GM18520 (cell line): ENCODE measurements around the gene CERS1.
A peak's percentile ranks its signal among the peaks of the same experiment; 100 is the strongest.
"Not testable (repeated sequence)": the region's sequence is repeated elsewhere in the genome, so short reads cannot be mapped to it uniquely, and the experiment has no call there.

Experiments used
- ATAC-seq: cut with Tn5 transposase; IDR thresholded peaks from one replicate; pipeline ENCODE4 v1.9.1; 2021; ENCODE audit not compliant: unreplicated experiment

CERS1 gene

DNA sequence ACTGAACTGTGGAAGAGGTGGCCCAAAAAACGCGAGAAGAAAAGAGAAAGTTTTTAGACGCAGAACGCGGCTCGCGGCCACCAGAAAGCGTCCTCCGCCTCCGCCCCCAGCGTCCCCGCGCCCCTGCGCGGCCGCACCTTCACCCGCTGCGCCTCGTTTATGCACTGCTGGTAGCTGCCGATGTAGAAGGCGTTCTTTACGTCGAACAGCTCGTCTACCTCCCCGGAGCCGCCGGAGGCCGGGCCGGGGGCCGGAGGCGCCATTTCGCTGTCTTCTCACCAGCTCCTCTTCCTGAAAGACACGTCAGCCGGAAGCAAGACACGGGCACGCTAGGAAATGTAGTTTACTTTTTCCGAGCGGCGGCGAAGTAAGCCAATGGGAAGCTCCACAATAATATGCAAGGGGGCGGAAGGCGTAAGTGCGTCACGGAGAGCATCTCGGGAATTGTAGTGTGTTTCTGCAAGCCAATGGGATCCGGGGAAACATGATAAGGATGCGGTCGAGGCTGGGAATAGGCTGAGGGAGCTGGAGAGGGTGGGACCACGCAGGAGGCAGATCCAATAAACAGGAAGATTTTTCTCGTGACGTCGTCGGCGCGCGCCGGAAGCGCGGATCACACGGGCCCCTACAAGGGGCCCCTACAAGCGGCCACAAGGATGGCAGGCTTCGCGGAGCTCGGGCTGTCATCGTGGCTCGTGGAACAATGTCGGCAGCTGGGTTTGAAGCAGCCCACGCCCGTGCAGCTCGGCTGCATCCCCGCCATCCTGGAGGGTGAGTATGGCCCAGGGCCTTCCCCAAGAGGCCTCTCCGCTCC is 23.3 kb upstream of the CERS1 start, which contains the start of the genes COPE and DDX49:
TSS of gene COPE (minus strand) at position 302 of the 814 bp plus-strand sequence. CDS start at position 263, 39 bp downstream.
TSS of gene DDX49 (plus strand) at position 630 of the 814 bp plus-strand sequence. CDS start at position 657, 27 bp downstream.
- peak; percentile 89 for ATAC-seq

GRCh38 chr19:18917593-18917992 is 21.6 kb upstream of the CERS1 start:
- not testable (repeated sequence) for ATAC-seq

GRCh38 chr19:18915639-18916038 is 19.7 kb upstream of the CERS1 start:
- ATAC-seq: no peak

DNA sequence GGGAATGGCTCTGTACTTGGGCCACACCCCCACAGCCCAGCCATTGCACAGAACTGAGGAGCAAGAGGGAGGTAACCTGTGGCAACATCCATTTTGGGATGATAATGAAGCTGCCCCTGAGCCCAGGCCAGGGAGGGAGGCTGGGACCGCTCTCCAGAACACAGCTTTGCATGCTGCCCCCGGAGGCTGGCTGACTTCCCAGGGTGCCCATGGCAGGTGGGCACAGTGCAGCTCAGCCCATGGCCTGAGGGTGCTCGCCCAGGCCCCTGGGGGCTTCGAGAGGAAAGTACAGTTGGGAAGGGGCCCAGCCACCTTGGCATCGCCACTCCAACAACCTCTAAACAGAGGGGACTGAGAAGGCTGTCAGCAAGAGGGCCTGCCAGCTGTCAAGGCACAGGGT is 17.5 kb upstream of the CERS1 start:
- ATAC-seq: no peak

DNA sequence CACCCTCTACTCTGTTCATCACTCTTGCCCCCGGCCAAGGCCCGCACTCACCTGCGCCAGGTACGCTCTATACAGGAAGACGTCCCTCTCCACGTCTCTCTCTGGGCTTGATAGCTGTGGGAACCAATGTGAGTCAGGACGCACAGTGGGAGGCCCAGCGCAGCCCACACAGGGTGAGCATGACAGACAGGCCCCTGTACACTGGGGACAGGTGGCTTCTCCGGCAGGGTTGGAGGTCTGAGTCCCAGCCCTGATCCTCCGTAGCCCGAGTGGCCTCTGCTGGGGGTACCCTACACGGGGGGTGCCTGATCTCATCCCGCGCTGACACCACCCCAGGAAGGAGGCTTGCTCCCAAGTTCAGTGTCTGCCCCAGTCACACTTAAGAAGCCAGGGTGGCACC is 17.0 kb upstream of the CERS1 start:
- no peak for ATAC-seq

- ATAC-seq: no peak
Observed at GRCh38 chr19:18910801-18911436, 15.0 kb upstream of the CERS1 start.

DNA sequence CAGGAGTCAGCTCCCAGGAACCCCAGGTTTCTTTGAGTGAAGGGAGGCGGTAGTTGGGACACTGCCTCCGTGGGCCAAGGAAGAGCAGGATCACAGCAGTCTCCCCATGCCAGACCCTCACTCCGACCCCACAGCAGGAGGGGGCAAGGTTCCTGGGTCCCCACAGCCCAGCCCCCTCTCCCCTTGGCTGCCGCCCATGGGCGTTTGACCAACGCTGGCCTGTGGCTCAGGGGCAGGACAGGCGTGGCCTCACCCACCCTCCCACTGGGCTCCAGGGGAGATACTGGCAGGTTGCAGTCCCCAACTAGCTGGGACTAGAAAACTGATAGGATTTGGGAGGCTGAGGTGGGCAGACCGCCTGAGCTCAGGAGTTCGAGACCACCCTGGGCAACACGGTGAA is 14.1 kb upstream of the CERS1 start:
- no peak for ATAC-seq

DNA sequence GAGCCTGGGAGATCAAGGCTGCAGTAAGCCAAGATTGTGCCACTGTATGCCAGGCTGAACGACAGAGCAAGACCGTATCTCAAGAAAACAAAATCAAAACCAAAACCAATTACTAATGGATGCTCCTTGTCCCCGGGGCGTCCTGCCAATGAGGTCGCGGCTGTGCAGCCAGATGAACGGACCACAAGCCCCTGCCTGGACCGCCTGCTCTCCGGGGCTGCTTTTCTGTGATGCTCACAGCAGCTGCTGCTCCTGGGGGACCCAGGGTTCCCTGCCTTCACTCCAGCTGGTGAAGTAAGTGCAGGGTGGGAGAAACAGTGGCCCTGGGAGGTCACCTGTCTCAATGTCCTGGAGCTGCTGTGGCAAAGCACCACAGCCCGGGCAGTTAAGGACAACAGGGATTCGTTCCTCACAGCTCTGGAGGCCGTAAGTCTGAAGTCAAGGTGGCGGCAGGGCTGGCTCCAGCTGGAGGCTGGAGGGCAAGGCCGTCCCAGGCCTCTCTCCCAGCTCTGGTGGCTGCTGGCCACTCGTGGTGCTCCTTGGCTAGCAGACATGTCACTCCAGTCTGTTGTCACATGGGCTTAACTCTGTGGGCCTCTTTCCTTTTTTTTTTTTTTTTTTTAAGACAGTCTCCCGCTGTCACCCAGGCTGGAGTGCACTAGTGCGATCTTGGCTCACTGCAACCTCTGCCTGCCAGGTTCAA is 13.1 kb upstream of the CERS1 start:
- no peak for ATAC-seq

DNA sequence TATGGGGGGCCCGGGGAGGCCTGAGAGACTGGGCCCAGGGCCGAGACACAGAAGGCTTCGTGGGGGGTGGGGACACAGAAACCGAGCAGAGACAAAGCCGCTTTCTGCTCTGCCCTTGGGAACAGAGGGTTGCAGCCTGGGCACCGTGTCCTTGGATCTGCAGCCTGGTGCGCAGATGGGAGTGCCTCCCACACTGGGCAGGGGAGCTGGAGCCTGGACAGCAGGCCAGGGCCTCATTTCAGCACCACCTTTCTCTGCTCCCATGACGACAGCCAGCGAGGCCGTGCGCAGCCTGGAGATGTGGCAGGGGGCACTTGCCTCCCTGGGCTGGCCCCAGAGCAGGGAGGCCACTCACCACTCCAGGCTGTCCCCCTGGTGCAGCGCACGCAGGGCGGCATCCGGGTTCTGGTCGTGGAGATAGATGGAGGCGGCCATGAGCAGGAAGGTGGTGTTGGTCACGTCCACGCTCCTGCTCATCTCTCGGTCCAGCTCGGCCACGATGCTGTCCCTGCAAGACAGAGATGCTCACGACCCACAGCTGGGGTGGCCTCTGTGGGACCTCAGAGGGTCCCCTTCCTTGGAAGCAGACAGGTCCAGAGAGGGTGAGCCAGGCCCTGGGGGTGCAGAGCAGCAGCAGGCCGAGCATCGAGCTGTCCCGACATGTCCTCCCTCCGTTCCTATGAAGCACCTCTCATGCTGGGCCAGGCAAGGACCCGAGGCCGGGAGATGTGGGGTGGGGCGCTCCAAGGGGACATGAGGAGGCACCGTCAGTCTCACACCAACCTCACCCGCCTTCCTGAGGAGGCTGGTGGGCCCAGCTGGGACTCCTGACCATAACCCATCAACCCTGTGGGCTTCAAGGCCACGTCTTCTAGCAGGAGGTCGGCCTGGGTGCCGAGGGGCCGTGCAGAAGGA is 10.9 kb upstream of the CERS1 start:
- ATAC-seq: no peak

DNA sequence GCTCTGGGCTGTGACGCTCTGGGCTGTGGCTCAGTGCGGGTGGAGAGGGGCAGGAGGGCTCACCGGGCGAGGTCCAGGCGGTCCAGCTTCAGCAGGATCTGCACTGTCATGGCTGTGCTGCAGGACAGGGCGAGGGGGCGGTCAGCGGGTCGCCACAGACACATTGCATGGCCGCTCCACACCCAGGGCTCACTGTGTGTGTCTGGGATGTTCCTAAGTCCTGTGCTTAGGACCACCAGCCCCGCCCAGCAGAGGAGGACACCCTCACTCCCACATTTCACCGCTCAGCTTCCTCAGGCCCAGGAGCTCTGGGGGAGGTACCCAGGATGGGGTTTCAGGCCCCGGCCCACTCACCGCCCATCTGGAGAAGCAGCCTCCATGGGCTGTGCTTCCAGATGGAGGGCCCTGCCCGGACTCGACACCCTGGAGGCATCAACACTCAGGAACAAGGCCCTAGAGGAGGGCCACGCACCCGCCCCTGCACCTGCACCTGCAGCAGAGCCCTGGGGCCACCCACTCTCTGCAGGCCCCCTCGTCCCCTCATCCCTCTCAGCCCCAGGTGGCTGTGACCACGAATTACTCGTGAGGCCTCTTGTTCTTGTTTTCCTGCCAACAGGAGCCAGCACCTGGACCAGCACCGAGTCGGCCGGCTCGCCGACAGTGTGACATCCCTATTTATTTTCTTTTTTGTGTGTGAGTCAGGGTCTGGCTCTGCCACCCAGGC is 9.7 kb upstream of the CERS1 start:
- ATAC-seq: no peak

DNA sequence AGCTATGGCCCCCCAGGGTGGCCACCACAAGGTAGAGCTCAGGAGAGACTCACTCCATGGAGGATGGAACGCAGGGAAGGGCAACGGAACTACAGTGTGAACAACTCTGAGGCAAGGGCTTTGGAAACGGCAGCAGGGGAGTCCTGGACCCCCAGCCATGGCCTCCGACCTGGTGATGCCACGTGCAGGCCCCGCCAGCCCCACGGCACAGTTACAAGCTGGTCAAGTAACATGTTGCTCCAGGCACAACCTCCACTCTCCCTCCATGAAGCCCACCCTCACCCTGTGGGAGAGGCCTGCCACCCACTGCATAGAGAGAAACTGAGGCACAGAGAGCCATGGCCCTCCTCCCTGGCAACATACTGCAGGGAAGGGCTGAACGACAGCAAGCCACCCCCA is 9.1 kb upstream of the CERS1 start:
- no peak for ATAC-seq

- no peak for ATAC-seq
Observed at GRCh38 chr19:18904334-18905057, 8.5 kb upstream of the CERS1 start.

- ATAC-seq: no peak
Observed at GRCh38 chr19:18903156-18904037, 7.4 kb upstream of the CERS1 start.

GRCh38 chr19:18902519-18902918 is 6.6 kb upstream of the CERS1 start:
- ATAC-seq: not testable (repeated sequence)

GRCh38 chr19:18901491-18901890 is 5.5 kb upstream of the CERS1 start:
- no peak for ATAC-seq

- no peak for ATAC-seq
Observed at GRCh38 chr19:18900700-18901481, 4.9 kb upstream of the CERS1 start.
